Stimulated activated CD4-positive, alpha-beta T cell treated with anti-CD3 and anti-CD28 coated beads, TNF-alpha, amount 100 ng/mL, for 24 hours (primary cell): ENCODE measurements around the gene PTDSS2.
A peak's percentile ranks its signal among the peaks of the same experiment; 100 is the strongest.

Experiments used
- DNase-seq, 3 experiments: peaks; one replicate each; pipeline ENCODE4 v3.0.0-alpha.2; 2020; ENCODE audit warnings: low read depth in 3 of 3

PTDSS2 gene

GRCh38 chr11:530960-531831 is 81.1 kb downstream of the PTDSS2 start:
- no peak for DNase-seq

- DNase-seq: no peak
Measured at GRCh38 chr11:531919-532526, 81.9 kb downstream of the PTDSS2 start.

DNA sequence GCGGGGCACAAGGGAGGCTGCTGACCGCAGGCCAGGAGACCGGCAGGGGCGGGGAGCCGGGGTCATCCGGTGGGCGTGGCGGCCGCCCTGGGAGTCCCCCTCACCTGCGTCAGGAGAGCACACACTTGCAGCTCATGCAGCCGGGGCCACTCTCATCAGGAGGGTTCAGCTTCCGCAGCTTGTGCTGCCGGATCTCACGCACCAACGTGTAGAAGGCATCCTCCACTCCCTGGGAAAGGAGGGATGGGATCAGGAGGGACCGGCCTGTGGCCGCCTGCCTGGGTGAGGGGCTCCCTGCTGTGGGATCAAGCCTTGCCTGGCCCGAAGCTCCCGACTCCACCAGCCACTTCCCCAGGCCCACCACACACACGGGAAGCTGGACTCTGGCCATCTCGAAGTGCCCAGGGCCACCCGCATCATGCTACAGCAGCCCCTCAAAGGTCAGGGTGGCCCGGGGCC is 82.5 kb downstream of the PTDSS2 start:
- no peak for DNase-seq

DNA sequence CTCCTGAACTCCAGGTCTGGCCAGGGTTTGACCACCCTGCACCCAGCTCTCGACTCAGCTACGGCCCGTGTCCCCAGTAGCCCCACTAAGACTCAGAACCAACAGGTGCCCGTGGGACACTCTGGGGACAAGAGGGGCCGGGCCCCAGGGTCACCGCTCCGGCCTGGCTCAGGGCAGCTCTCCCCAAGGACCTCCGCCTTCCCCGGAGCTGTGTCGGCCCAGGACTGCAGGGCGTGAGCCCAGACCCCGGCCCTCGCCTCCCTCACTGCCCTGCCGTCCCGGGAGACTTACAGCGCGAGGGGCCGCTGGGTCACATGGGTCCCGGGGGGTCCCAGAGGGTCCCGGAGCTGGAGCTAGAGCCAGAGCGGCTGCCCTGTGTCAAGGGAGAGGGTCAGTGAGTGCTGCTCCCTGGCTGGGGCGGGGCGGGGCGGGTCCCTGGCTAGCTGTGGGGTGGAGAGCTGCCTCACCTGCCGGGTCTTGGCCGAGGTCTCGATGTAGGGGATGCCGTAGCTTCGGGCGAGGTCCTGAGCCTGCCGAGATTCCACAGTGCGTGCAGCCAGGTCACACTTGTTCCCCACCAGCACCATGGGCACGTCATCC is 83.0 kb downstream of the PTDSS2 start:
- no peak for DNase-seq

DNA sequence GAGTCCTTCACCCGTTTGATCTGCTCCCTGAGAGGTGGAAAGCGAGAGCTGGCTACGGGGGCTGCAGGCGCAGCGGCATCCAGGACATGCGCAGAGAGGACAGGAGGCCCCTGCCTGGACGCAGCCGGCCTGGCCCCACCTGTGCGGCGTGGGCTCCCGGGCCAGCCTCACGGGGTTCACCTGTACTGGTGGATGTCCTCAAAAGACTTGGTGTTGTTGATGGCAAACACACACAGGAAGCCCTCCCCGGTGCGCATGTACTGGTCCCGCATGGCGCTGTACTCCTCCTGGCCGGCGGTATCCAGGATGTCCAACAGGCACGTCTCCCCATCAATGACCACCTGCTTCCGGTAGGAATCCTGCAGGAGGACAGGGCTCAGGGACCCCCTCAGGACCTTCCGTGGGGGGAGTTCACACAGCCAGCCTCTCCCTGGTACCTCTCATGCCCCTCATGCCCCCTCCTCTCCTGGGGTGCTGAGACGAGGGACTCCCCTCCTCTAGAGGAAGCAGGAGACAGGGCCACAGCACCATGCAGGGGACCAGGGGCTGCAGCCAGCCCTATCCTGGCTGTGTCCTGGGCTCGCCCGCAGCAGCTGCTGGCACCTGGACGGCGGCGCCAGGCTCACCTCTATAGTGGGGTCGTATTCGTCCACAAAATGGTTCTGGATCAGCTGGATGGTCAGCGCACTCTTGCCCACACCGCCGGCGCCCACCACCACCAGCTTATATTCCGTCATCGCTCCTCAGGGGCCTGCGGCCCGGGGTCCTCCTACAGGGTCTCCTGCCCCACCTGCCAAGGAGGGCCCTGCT is 83.7 kb downstream of the PTDSS2 start:
- no peak for DNase-seq

DNA sequence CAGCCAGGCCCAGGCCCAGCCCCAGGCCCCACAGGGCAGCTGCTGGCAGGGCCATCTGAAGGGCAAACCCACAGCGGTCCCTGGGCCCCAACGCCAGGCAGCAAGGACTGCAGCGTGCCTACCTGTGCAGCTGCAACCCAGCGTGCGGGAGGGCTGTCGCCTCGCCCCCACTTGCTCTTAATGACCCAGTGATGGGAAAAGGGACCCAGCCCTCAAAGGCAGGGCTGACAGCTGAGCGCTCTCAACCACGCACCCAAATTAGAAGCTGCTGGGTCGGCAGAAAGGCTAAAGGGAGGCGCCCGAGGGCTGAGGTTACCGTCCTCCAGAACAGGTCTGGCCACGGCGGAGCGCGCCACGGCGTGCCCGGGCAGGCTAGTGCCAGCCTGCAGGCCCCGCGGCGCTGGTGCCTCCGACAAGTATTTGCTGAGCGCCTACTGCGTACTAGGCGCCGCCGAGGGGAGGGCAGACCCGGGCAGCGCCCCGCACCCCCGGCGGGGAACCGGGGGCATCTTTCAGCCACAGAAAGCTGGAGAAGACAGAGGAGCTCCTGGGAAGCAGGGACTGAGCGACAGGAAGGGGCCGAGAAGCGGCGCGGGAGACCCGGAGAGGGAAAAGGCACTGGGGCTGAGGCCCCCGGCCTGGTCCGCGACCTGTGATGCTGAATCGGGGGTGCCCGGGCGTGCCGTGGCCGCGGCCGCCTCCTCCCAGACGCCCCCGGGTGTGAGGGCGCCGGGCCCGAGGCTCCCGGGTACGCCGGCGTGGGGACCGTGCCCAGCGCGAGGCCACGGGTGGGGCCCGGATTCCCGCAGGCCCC is 84.5 kb downstream of the PTDSS2 start:
- DNase-seq: no peak

GRCh38 chr11:535210-535518 is 85.1 kb downstream of the PTDSS2 start:
- DNase-seq: no peak

DNA sequence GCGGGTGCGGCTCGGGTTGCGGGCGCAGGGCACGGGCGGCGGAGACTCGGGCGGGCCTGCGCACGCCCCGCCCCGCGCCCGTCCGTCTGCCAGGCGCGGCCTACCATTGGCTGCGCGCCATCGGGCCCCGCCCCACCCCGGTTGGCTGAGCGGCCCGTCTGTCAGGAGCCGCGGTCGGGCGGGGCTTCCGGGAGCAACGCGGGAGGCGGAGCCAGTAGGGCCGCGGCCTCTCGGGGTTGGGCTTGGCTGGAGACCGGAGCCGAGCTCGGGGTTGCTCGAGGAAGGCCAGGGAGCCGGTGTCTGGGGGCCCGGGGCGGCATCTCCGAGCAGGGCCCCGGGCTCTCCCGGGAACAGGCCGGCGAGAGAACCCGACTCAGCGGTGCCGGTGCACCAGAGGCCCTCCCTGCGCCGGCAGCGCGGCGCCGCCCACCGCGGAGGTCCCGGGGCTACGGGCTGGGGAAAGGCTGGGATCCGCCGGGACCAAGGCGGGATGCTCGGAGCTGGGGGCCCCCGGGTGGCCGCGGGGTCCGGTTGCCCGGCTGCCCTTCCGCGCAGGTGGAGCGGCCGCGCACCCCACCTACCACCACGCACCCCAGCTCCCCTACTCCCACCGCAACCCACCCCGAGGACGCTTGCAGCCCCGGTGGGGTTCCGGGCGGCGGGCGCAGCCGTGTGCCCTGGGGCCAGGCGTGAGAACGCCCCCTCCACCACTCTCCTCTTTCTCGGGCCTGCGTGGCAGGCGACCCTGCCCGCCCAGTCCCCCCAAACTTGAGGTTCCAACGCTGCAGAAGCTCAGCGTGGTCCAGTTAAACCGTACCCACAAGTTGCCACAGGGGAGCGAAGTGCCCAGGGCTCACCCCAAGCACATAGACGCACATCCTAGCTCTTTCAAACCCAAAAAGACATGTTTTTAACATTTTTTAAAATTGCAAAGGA is 85.7 kb downstream of the PTDSS2 start, which contains the start of gene HRAS:
Gene HRAS (minus strand): TSS at position 58 of the 936 bp plus-strand sequence.
- peak; percentile 87 to 95 (median 94) for DNase-seq

GRCh38 chr11:536841-537621 is 87.0 kb downstream of the PTDSS2 start, which contains the start of gene LRRC56:
TSS of gene LRRC56 (plus strand) at chr11:537527. CDS start at chr11:540685, 3,158 bp downstream.
- peak; percentile 72 to 90 (median 78) for DNase-seq

- DNase-seq: no peak
Measured at GRCh38 chr11:537622-538430, 87.7 kb downstream of the PTDSS2 start.

DNA sequence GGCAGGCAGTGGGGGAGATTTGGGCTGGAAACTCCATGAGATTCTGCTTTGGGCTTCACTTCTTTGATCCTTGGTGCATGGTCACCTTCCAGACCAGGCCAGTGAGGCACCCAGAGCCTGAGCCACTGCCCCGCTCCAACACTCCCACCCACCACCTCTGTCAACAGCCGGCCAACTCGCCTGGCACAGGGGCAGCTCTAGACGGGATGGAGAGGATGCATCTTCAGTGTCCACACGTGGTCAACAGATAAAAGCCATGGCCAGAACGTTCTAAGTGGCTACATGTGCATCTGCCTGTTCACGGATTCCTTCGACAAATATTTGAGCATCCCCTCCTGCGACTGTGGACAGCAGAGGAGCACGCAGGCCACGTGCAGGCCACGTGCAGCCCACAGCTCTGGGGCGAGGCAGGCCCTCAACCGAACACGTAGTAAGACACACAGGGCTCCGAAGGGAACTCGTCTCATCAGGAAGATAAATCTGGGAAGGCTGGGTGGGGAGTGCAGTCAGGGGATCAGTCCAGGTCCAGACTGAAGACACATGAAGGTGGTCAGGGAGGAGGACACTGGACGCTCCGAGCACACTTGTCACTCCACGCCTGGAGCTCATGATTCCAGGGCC is 88.5 kb downstream of the PTDSS2 start:
- no peak for DNase-seq

GRCh38 chr11:539971-540481 is 89.9 kb downstream of the PTDSS2 start:
- no peak for DNase-seq
